SIG-M5 (cell line): Measurements from ENCODE around the gene LRP5.
"Not testable (repeated sequence)": the region's sequence is repeated elsewhere in the genome, so short reads cannot be mapped to it uniquely, and the experiment has no call there.

Source experiments
- DNase-seq: peaks from one replicate; lab custom pipeline; 2025; lab: John Stamatoyannopoulos, UW

Gene LRP5

GRCh38 chr11:68282141-68282860 is 30.1 kb upstream of the LRP5 start:
- peak; percentile 30 for DNase-seq

- no peak for DNase-seq
These were observed 29.5 kb upstream of the LRP5 start for GRCh38 chr11:68282861-68283230.

- DNase-seq = not testable (repeated sequence)
These were observed 27.8 kb upstream of the LRP5 start for GRCh38 chr11:68284588-68284987.

DNA sequence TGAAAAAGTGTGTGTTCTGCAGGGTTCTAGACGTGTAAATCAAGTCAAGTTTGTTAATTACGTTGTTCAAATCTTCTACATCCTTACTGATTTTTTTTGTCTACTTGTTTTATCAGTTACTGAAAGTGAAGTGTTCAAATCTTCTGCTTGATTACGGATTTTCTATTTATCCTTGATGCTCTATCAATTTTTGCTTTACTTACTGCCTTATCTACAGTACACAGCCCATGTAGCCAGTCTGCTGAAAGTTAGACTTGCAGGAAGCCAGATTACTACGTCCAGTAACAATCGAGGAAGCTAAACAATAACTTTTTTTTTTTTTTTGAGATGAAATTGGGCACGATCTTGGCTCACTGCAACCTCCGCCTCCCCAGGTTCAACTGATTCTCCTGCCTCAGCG is 25.0 kb upstream of the LRP5 start:
- DNase-seq = no peak

- DNase-seq = no peak
These were observed 22.9 kb upstream of the LRP5 start for GRCh38 chr11:68289456-68289855.

DNA sequence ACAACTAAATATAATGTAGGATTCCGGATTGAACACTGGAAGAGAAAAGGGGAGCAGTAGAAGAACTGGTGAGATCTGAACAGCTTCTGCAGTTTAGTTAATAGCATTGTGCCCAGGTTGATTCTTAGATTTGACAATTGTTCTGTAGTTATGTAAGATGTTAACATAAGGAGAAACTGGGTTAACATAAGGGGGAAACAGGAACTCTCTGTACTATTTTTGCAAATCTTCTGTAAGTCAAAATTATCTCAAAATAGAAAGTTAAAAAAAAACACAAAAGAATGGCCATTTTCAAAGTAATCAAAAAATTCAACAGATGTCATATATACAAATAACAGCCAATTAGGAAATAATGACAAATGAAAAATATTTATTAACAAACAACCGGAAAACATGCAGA is 18.7 kb upstream of the LRP5 start:
- no peak for DNase-seq

GRCh38 chr11:68295271-68295670 is 17.1 kb upstream of the LRP5 start:
- DNase-seq = no peak

- no peak for DNase-seq
These were observed 16.5 kb upstream of the LRP5 start for GRCh38 chr11:68295940-68296339.

DNA sequence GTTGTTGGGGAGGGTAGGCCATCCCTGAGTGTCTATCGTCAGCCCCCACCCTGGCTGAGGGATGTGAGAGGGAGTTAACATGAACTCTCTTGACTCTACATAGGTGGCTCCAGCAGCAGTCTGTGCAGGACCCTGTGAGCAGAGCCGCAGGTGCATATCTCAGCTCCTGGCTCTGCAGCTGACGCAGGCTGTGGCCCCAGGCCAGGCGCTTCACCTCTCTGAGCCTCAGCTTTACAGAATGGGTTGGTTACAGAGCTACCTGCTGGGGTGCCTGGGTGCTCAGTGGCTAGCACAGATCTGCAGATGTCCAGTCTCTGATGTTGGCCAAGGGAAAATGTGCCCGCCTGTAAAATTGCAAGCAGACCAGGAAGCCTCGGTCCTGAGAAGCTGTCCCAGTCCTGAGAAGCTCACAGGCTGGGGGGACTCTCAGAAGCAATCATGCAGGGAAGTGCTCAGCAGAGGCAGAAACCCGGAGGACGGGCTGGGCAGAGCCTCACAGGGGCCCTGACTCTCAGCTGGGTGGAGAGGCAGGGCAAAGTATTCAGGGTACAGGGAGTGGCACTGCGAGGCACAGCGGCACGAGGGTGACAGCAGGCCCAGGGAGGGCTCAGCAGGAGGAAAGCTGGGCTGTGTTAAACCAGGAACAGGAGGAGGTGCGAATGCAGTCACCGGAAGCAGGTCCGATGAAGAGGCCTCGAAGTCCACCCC is 15.9 kb upstream of the LRP5 start:
- DNase-seq = no peak

- no peak for DNase-seq
These were observed 15.4 kb upstream of the LRP5 start for GRCh38 chr11:68297052-68297378.

- DNase-seq = no peak
These were observed 14.9 kb upstream of the LRP5 start for GRCh38 chr11:68297494-68297811.

GRCh38 chr11:68297812-68298658 is 14.4 kb upstream of the LRP5 start:
- no peak for DNase-seq

DNA sequence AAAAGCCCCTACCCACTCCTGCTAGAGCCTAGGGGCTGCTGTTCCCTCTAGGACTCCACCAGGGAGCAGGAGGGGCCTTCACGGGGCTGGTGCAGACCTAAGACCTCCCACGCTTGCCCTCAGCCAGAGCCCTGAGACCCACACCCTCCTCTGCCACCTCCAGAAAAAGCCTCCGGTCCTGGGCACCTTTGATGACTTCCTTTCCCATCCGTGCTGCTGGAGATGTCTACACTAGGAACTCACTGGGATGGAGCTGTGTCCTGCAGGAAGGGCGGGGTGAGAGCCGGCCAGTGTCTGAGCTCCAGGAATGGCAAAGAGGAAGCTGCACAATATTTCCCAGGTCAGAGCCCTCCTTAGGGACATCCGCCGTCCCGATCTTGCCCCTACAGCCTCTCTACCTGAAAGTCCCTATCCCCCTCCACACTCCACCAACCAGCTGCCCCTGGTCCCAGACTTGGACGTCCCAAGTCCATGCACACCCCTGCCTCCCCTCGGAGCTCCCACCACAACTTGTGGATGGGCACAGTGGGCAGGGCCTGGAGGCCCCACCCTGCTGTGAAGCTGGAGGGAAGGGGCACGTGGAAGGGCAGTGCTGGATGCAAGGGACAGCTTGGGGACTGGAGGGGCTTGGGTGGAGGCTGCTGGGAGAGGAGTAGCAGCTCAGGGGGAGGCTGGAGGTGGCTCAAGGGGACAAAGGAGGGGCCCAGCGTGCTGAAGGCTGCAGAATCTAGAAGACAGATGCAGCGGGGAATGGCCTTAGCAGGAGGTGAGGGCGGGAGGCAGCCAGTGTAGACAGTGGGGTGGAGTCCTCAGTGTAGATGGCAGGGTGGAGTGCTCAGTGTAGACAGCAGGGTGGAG is 13.5 kb upstream of the LRP5 start:
- no peak for DNase-seq

- DNase-seq = not testable (repeated sequence)
These were observed 12.9 kb upstream of the LRP5 start for GRCh38 chr11:68299517-68299879.

DNA sequence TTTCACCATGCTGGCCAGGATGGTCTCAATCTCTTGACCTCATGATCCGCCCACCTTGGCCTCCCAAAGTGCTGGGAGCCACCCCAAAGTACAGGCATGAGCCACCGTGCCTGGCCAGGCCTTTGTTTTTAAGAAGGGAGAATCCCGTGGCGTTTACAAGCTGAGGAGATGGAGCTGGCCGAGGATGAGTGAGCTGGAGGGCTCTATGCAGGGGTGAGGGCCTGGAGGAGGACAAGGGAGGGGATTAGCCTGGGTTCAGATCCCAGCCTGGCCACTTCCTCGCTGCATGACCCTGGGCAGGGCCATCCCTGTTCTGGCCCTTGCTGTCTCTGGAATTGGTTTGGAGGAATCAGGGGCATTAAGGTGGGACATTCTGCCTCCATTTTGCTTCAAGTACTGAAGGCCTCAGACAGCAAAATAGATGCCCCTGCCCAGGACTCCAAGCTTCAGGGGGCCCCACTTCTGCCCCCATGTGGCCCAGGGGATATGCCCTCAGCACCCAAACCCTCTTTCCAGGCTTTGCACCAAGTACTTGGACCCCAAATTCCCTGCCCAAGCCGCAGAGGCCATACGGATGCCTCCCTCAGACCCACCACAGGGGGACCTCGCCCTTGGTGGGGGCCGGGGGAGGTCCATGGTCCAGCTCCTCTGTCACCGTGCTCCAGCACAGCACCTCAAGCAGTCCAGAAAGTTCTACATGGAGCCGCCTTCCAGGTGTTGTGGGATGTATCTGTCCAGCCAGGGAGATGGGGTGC is 12.1 kb upstream of the LRP5 start:
- DNase-seq = no peak

GRCh38 chr11:68302256-68302655 is 10.1 kb upstream of the LRP5 start:
- no peak for DNase-seq

GRCh38 chr11:68302670-68303069 is 9.7 kb upstream of the LRP5 start:
- no peak for DNase-seq

- DNase-seq = no peak
These were observed 9.3 kb upstream of the LRP5 start for GRCh38 chr11:68303083-68303482.

GRCh38 chr11:68303982-68304780 is 8.2 kb upstream of the LRP5 start:
- no peak for DNase-seq

- DNase-seq = no peak
These were observed 5.8 kb upstream of the LRP5 start for GRCh38 chr11:68306636-68307035.

DNA sequence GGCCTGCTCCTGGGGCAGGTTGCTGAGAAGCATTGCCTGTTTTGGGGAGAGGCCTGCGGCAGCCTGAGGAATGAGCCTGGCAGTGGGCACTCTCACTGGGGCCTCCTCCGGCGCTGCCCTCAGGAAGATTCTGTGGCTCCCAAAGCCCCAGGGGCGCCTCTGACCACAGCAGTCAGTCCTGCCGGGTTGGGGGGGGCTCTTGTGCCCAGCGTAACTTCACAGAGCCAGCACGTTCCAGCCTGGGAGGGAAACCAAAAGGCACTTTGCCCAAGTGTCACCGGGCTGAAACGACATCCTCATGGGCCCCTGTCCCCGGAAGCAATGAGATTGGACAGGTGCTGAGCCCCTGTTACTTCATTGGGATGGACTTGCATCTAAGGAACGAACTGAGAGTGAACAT is 4.3 kb upstream of the LRP5 start:
- no peak for DNase-seq
